IPS-20b (cell line): Measurements from ENCODE around the gene DLG1.

Experiments used
- H3K27ac ChIP-seq: one replicate; pipeline ENCODE4 v1.5.1; 2013; ENCODE audit warnings: low read length
- H3K27me3 ChIP-seq: 2 replicates; pipeline ENCODE4 v1.6.1; 2013; ENCODE audit warnings: mild to moderate bottlenecking, low read length, inconsistent platforms; ENCODE audit not compliant: insufficient read depth
- H3K36me3 ChIP-seq: 2 replicates; pipeline ENCODE4 v1.6.1; 2013; ENCODE audit warnings: low read depth, mild to moderate bottlenecking, inconsistent platforms, low read length, moderate library complexity; ENCODE audit not compliant: insufficient read depth
- H3K4me1 ChIP-seq: 2 replicates; pipeline ENCODE4 v1.6.1; 2013; ENCODE audit warnings: mild to moderate bottlenecking, control low read depth, inconsistent platforms, low read length, moderate library complexity; ENCODE audit not compliant: insufficient read depth
- H3K4me3 ChIP-seq: 2 replicates; pipeline ENCODE4 v1.5.1; 2013; ENCODE audit warnings: mild to moderate bottlenecking, low read length, inconsistent platforms
- H3K9ac ChIP-seq: 2 replicates; pipeline ENCODE4 v1.6.1; 2013; ENCODE audit warnings: low read depth, mild to moderate bottlenecking, inconsistent platforms, low read length, moderate library complexity
- H3K9me3 ChIP-seq: 2 replicates; pipeline ENCODE4 v1.6.1; 2013; ENCODE audit warnings: mild to moderate bottlenecking, low read depth, low read length, inconsistent platforms; ENCODE audit not compliant: insufficient read depth

Gene DLG1

GRCh38 chr3:197186887-197187588 lies 111.4 kb downstream of the DLG1 start:
- Histone ChIP-seq H3K9ac (no peak overlapping the region), H3K27me3 (no peaks in the 10 kb centered on the region), H3K36me3 (no peaks in the 10 kb centered on the region), H3K27ac (no peak overlapping the region), H3K4me3 (no peak overlapping the region), H3K9me3 (no peaks in the 10 kb centered on the region), H3K4me1 (peaks cover 16% of the 10 kb centered on the region)

DNA sequence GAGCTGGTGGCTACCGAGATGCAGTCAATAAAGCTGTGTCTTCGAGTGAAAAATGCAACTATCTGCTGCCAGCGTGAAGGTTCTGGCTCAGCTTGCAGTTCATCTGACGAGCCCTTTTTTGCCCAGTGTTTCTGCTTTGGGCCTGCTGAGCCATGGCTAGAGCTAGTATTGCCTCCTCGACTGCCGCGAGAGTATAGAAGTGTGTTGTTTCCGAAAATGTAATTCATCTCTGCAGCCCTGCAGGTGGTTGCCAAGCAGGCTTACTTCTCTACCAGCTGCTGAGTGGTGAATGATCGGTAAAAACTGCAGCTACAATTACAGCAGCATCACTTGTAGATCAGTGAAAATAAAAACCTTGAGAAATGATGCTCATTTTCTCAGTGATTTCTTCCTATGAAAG lies 114.8 kb downstream of the DLG1 start:
- no peak overlapping the region for H3K27ac ChIP-seq
- no peaks in the 10 kb centered on the region for H3K27me3 ChIP-seq
- H3K9me3 ChIP-seq: no peaks in the 10 kb centered on the region
- no peak overlapping the region for H3K9ac ChIP-seq
- no peaks in the 10 kb centered on the region for H3K36me3 ChIP-seq
- H3K4me3 ChIP-seq: no peak overlapping the region
- H3K4me1 ChIP-seq: peaks cover 16% of the 10 kb centered on the region

- no peaks in the 10 kb centered on the region for H3K36me3 ChIP-seq
- H3K27ac ChIP-seq: no peak overlapping the region
- H3K4me3 ChIP-seq: no peak overlapping the region
Observed at GRCh38 chr3:197181741-197182140, 116.7 kb downstream of the DLG1 start.

GRCh38 chr3:197178998-197179397 lies 119.4 kb downstream of the DLG1 start:
- Histone ChIP-seq H3K9ac (no peak overlapping the region), H3K27ac (no peak overlapping the region), H3K36me3 (no peaks in the 10 kb centered on the region), H3K27me3 (no peaks in the 10 kb centered on the region), H3K9me3 (no peaks in the 10 kb centered on the region), H3K4me3 (no peak overlapping the region), H3K4me1 (peaks cover 33% of the 10 kb centered on the region)

More at GRCh38 chr3:197181741-197182140, 116.7 kb downstream of the DLG1 start:
- H3K9me3 ChIP-seq: no peaks in the 10 kb centered on the region
- peaks cover 16% of the 10 kb centered on the region for H3K4me1 ChIP-seq
- H3K9ac ChIP-seq: no peak overlapping the region
- H3K27me3 ChIP-seq: no peaks in the 10 kb centered on the region

DNA sequence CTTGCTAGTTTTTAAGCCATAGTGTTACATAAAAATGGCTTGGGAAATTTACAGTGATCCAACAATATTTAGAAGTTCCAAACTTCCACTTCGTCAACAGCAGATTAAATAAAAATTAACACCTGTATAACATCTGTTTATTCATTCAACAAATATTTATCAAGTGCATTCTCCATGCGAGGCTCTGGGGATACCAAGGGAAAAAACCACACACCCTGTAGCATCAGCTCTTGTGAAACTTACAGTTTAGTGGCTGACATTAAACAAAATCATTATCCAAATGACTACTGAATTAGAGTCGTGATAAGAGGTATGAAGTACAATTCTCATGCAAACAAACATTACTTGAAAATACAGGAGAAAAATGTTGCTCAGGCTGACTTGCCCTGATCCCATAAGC lies 122.9 kb downstream of the DLG1 start:
- no peak overlapping the region; the same call in 1 of the 2 replicates for H3K4me3 ChIP-seq
- H3K27me3 ChIP-seq: no peaks in the 10 kb centered on the region
- no peaks in the 10 kb centered on the region for H3K36me3 ChIP-seq
- H3K9me3 ChIP-seq: no peaks in the 10 kb centered on the region
- no peak overlapping the region for H3K9ac ChIP-seq
- H3K27ac ChIP-seq: no peak overlapping the region
- peaks cover 28% of the 10 kb centered on the region for H3K4me1 ChIP-seq

GRCh38 chr3:197174927-197175326 lies 123.5 kb downstream of the DLG1 start:
- no peaks in the 10 kb centered on the region for H3K27me3 ChIP-seq
- H3K9me3 ChIP-seq: no peaks in the 10 kb centered on the region
- H3K4me3 ChIP-seq: no peak overlapping the region; the same call in 1 of the 2 replicates
- H3K36me3 ChIP-seq: no peaks in the 10 kb centered on the region
- no peak overlapping the region for H3K27ac ChIP-seq
- no peak overlapping the region for H3K9ac ChIP-seq
- H3K4me1 ChIP-seq: peaks cover 28% of the 10 kb centered on the region

DNA sequence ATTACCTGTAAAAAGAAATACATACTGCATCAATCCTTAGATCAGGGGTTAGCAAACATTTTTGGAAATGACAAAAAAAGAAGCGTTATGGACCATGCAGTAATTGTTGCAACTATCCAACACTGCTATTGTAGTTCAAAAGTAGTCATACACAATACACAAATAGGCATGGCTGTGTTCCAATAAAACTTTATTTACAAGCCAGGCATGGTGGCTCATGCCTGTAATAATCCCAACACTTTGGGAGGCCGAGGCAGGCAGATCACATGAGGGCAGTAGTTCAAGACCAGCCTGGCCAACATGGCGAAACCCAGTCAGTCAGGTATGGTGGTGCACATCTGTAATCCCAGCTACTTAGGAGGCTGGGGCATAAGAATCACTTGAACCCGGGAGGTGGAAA lies 124.8 kb downstream of the DLG1 start:
- Histone ChIP-seq H3K9me3 (no peaks in the 10 kb centered on the region), H3K36me3 (no peaks in the 10 kb centered on the region), H3K4me1 (peaks cover 28% of the 10 kb centered on the region), H3K9ac (no peak overlapping the region), H3K4me3 (no peak overlapping the region), H3K27me3 (no peaks in the 10 kb centered on the region), H3K27ac (no peak overlapping the region)

GRCh38 chr3:197171481-197172067 lies 126.8 kb downstream of the DLG1 start:
- no peaks in the 10 kb centered on the region for H3K27me3 ChIP-seq
- H3K4me3 ChIP-seq: no peak overlapping the region
- H3K4me1 ChIP-seq: peaks cover 36% of the 10 kb centered on the region
- H3K9me3 ChIP-seq: no peaks in the 10 kb centered on the region
- H3K36me3 ChIP-seq: no peaks in the 10 kb centered on the region
- no peak overlapping the region for H3K27ac ChIP-seq
- no peak overlapping the region for H3K9ac ChIP-seq

- Histone ChIP-seq H3K9me3 (no peaks in the 10 kb centered on the region), H3K9ac (no peak overlapping the region), H3K4me1 (peaks cover 12% of the 10 kb centered on the region; the same call in 1 of the 2 replicates), H3K27me3 (no peaks in the 10 kb centered on the region), H3K36me3 (no peaks in the 10 kb centered on the region), H3K27ac (no peak overlapping the region), H3K4me3 (no peak overlapping the region)
Observed at GRCh38 chr3:197169028-197169427, 129.4 kb downstream of the DLG1 start.

GRCh38 chr3:197168606-197169005 lies 129.8 kb downstream of the DLG1 start:
- Histone ChIP-seq H3K36me3 (no peaks in the 10 kb centered on the region), H3K27ac (no peak overlapping the region), H3K27me3 (no peaks in the 10 kb centered on the region), H3K9ac (no peak overlapping the region), H3K4me3 (no peak overlapping the region), H3K4me1 (peaks cover 9% of the 10 kb centered on the region; the same call in 1 of the 2 replicates), H3K9me3 (no peaks in the 10 kb centered on the region)

- Histone ChIP-seq H3K27ac (no peak overlapping the region), H3K4me1 (peaks cover 9% of the 10 kb centered on the region; the same call in 1 of the 2 replicates), H3K4me3 (no peak overlapping the region)
Observed at GRCh38 chr3:197168063-197168462, 130.3 kb downstream of the DLG1 start.

DNA sequence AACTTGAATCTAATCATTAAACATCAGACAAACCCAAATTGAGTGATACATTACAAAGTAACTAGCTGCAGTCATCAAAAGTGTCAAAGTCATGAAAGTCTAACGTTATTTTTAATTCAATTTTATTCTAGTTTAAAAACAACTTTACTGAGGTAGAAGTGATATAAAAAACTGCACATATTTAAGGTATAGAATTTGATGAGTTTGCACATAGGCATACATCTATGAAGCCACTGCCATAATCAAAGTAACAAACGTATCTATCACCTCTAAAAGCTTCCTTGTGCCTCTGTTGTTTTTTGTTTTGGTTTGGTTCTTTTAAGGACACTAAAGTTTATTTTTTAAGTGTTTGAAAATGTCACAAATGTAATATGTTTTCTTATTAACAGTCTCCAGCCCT lies 130.9 kb downstream of the DLG1 start:
- Histone ChIP-seq H3K27ac (no peak overlapping the region), H3K36me3 (no peaks in the 10 kb centered on the region), H3K4me1 (peaks cover 9% of the 10 kb centered on the region; the same call in 1 of the 2 replicates), H3K9me3 (no peaks in the 10 kb centered on the region), H3K9ac (no peak overlapping the region), H3K4me3 (no peak overlapping the region), H3K27me3 (no peaks in the 10 kb centered on the region)

More at GRCh38 chr3:197168063-197168462, 130.3 kb downstream of the DLG1 start:
- H3K9ac ChIP-seq: no peak overlapping the region
- no peaks in the 10 kb centered on the region for H3K36me3 ChIP-seq
- H3K9me3 ChIP-seq: no peaks in the 10 kb centered on the region
- no peaks in the 10 kb centered on the region for H3K27me3 ChIP-seq
